Endothelial cell of umbilical vein (primary cell): ENCODE measurements around the gene THOC2.

Source experiments
- EZH2 ChIP-seq: IDR thresholded peaks from 2 replicates; pipeline ENCODE4 v1.6.1; 2012; ENCODE audit warnings: borderline replicate concordance, low read depth, mild to moderate bottlenecking, moderate library complexity, low read length, inconsistent platforms; ENCODE audit not compliant: severe bottlenecking
- GATA2 ChIP-seq: IDR thresholded peaks from 2 replicates; pipeline ENCODE4 v1.7.0; 2011; ENCODE audit warnings: low read depth, mild to moderate bottlenecking, moderate library complexity, mixed read lengths, low read length; ENCODE audit not compliant: insufficient read length, insufficient read depth
- JUN ChIP-seq: IDR thresholded peaks from 2 replicates; pipeline ENCODE4 v1.6.1; 2011; ENCODE audit warnings: borderline replicate concordance, low read depth; ENCODE audit not compliant: insufficient read length, insufficient read depth
- MYC ChIP-seq: IDR thresholded peaks from one replicate; pipeline ENCODE4 v1.6.1; 2011; ENCODE audit warnings: mild to moderate bottlenecking, low read depth, low read length
- POLR2A ChIP-seq: IDR thresholded peaks from 2 replicates; pipeline ENCODE4 v1.6.1; 2012; ENCODE audit warnings: low read depth, mild to moderate bottlenecking, control low read depth, low read length
- POLR2AphosphoS5 ChIP-seq: IDR thresholded peaks from 2 replicates; pipeline ENCODE4 v1.6.1; 2012; ENCODE audit warnings: low read depth, mild to moderate bottlenecking, control low read depth, low read length, moderate library complexity; ENCODE audit not compliant: insufficient read depth
- TF ChIP-seq, protein P1 (sequence below), 2 donors: IDR thresholded peaks; 1 replicate in 1 of 2; 2 replicates in 1 of 2; pipeline ENCODE4 v1.5.1; 2011; ENCODE audit warnings: low read length in 2 of 2, mild to moderate bottlenecking in 2 of 2, moderate library complexity in 2 of 2, control low read depth in 1 of 2, inconsistent platforms in 1 of 2, low read depth in 1 of 2; ENCODE audit not compliant: insufficient read depth in 1 of 2; ENCODE audit errors: extremely low read depth in 1 of 2
- TF ChIP-seq, protein P2 (sequence below): IDR thresholded peaks from 2 replicates; pipeline ENCODE4 v1.6.1; 2011; ENCODE audit not compliant: insufficient read depth, insufficient read length

DNA sequence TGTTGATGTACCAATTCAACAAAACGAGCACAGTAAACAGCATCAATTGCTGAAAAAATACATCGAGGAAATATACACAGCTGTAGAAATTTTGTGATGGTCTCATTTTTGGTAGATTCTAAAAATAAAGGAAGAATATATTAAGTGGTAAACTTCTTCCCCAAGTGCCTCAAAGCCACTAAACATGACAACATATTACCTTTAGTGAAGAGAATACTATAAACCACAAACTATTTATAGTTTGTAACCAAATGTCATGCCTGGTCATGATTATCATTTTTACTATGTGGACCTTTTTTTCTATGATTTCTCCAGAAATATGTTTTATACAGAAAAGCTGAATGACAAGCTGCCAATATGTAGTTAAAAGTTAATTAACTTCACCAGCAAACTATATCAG lies 106.9 kb downstream of the THOC2 start:
- TF ChIP-seq EZH2 (no peak), POLR2AphosphoS5 (no peak), POLR2A (no peak), JUN (no peak), MYC (no peak), GATA2 (no peak)
- TF ChIP-seq, protein P1, sequence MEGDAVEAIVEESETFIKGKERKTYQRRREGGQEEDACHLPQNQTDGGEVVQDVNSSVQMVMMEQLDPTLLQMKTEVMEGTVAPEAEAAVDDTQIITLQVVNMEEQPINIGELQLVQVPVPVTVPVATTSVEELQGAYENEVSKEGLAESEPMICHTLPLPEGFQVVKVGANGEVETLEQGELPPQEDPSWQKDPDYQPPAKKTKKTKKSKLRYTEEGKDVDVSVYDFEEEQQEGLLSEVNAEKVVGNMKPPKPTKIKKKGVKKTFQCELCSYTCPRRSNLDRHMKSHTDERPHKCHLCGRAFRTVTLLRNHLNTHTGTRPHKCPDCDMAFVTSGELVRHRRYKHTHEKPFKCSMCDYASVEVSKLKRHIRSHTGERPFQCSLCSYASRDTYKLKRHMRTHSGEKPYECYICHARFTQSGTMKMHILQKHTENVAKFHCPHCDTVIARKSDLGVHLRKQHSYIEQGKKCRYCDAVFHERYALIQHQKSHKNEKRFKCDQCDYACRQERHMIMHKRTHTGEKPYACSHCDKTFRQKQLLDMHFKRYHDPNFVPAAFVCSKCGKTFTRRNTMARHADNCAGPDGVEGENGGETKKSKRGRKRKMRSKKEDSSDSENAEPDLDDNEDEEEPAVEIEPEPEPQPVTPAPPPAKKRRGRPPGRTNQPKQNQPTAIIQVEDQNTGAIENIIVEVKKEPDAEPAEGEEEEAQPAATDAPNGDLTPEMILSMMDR (IDR thresholded peaks at IDR 0.05; ENCODE audit: extremely low read depth in 1 of 2, insufficient read depth in 1 of 2, low read depth in 1 of 2, low read length in 2 of 2): no peak
- TF ChIP-seq, protein P2, sequence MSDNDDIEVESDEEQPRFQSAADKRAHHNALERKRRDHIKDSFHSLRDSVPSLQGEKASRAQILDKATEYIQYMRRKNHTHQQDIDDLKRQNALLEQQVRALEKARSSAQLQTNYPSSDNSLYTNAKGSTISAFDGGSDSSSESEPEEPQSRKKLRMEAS: no peak
